ENCODE measurements around the gene CXorf58.
"Not testable (repeated sequence)": the region's sequence is repeated elsewhere in the genome, so short reads cannot be mapped to it uniquely, and the experiment has no call there.

Gene CXorf58, protein sequence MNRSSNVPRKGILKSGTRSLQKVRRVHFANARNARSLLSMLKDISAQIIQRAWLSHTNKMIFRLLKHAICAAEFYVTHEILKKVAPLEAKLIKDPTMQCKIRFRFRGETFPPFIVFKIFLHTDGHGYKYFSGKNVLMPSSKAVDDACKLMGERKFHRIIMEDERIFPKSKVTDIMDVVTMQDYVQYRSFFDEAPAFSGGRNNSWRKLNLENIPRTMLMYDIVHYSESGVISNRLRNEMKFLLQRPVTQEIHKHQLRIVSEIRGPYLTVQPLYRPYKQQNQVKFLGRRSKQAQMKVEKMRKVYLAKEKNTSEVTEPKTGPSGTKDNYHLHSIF

DNA sequence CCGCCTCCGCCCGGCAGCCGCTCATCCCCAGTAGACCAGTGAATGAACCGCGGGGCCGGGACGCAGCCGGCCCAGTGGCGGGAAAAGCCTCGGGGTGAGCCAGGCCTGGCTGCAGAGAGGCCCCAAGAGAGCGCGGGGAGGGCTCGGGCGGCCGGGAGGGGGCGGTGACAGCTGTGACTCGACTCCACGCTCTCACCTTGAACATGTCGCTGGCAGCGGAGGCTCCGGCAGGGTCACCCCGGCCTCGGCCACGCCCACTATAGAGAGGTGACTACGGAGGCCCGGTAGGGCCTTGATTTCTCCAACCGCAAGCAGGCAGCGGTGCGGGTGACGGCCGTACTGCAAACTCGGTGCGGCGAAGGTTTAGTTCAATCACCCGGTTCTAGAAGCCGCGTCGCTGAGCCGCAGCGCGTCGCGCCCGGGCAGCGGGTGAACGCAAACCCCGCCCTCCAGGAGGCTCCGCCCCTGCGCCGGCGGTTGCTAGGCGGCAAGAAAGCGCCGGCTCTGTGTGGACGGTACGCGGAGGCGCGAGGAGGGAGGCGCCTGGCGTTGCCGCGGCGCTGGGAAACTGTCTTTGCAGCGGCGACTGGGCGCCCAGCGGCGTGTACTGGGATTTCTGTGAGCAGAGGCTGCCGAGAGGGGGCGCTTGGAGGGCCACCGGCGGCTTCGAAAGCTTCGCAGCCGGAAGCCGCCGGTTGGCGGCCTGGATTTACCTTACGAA, at the start of gene CXorf58, which contains the start of gene APOO:
CXorf58 (plus strand) TSS at position 509 of the 721 bp plus-strand sequence. CDS start 2,297 bp downstream, outside the sequence.
APOO (minus strand) TSS at position 441 of the 721 bp plus-strand sequence; CDS start at position 205, 236 bp downstream.
- DNase-seq = peak; percentile 80

DNA sequence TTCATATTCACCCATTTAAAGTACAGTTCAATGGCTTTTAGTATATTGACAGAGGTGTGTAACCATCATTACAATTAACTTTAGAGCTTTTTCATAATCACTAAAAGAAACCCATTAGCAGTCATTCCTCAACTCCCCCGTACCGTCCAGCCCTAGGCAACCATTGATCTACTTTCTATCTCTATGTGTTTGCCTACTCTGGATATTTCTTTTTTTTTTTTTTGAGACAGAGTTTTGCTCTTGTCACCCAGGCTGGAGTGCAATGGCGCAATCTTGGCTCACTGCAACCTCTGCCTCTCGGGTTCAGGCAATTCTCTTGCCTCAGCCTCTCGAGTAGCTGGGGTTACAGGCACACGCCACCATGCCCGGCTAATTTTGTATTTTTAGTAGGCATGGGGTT, 48.6 kb upstream of the CXorf58 start:
- DNase-seq = not testable (repeated sequence)

DNA sequence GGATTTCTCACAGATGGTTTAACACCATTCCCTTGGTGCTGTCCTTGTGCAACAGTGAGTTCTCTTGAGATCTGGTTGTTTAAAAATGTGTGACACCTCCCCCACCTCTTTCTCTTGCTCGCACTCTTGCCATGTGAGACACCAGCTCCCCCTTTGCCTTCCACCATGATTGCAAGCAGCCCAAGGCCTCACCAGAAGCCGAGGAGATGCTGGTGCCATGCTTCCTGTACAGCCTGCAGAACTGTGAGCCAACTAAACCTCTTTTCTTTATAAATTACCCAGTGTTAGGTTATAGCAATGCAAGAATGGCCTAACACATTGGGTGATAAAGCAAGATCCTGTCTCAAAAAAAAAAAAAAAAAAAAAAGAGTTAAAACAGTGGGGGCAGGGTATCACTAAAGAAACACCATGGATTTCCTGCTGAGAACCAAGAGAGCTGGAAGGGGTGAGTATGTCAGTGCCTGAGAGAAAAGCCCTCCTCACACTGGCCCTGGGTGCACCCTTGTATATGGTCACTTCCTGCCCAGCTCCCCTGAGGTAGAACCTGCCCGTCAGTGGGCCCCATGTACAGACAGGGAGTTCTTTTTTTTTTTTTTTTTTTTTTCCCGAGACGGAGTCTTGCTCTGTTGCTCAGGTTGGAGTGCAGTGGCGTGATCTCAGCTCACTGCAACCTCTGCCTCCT, 46.5 kb upstream of the CXorf58 start:
- no peak for DNase-seq

DNA sequence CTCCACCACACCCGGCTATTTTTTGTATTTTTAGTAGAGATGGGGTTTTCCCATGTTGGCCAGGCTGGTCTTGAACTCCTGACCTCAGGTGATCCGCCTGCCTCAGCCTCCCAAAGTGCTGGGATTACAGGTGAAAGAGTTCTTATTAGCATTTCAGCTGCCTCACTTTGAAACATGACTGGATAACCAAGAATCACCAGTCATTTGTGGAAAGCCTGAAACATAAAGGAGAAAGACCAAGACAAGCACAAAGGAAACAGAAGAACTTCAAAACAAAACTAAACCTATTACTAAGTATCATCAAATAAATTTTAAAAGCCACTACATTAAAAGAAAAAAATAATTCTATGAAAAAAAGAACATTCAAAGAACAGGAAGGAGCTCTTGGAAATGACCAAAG, 45.9 kb upstream of the CXorf58 start:
- not testable (repeated sequence) for DNase-seq

DNA sequence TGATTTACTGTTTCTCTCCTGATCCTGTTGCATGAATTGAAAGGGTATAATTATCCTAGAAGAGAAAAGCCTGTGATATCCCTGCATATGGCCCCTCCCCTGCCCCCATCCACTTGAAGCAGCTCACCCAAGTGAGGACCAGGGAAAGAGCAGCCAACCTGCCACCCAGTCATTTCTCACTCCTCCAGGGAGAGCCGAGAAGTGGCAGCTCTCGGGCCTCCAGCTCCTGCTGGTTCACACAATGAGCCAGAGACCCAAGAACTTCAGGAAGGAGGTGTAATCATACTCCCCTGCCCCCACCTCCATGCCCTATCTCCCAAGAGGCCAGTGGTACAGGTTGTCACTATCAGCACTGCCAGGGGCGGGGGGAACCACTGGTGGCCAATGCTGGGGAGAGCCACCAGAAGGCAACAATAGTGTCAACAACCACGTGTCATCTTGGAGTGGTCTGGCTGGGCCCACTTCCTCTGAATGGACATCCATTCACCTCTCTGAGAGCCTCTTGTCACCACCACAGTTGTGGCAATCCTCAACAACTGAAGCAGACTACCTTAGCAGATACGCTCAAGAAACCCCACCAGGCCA, 43.0 kb upstream of the CXorf58 start:
- DNase-seq = no peak

DNA sequence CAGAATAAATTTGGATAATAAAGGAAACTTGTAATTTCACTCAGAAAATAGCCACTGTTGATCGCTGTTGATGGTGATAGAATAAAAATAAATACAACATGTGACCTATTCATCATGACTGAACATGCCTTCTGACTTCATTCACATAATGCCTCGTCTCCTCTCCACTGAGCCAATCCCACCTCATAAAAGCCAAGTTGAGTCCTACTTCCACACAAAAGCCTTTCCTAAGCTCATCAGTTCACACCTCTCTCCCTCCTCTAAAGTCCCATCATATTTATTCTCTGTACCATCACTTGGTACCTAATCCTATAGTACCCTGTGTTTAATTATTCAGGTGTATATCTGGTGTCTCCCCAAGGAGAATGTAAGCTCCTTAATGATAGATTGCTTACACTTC, 37.8 kb upstream of the CXorf58 start:
- no peak for DNase-seq

DNA sequence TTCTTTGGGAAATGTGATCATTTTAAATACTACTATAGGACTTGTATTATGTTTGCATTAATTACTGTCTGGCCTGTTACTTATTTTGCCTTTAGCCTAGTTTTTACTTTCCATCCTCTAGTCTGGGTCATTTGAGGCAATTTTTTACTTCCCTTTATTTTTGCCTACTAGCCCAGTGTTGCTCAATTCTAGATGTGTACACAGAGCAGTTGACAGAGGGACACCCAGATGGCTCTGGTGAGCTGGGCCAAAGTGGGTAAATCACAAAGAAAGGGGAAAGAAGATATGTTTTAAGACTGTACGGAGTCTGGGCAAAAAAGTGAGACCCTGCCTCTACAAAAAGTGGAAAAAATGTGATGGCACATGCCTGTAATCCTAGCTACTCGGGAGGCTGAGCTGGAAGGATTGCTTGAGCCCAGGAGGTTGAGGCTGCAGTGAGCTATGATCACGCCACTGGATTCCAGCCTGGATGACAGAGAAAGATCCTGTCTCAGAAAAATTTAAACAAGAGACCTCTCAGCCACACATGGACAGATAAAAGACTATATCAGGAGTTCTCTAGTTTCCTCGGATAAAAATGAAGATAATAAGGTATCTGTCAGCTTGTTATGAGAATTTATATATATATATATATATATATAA, 35.8 kb upstream of the CXorf58 start:
- DNase-seq = no peak

DNA sequence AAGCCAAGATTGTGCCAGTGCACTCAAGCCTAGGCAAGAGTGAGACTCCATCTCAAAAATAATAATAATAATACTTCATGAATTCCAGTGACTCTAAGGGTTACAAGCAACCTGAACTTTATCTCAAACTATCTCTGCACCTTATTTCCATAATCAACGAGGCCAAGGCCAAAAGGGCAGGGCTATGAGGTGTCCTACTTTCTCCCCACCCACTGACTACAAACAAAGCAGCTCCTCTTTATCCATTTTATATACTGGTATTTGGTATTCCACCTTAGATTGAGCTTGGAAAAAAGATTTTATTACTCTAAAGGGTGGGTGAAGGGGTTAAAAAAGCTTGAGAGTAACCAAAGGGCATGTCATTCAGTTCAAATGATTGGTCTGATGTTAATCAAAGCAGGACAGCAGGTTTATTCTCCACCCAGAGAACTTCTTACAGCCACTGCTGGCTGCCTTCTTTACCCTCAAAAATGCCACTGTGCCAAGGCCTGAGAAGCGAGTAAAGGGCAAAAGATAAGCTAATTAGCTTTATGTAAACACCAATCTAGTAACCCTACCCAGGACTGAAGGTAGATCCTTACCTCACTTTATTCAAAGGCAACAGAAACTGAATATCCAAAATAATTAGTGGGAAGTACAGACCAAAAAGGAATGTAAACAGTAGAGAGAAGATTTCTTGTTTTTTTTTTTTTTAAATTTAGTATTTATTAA, 28.3 kb upstream of the CXorf58 start:
- DNase-seq = no peak

DNA sequence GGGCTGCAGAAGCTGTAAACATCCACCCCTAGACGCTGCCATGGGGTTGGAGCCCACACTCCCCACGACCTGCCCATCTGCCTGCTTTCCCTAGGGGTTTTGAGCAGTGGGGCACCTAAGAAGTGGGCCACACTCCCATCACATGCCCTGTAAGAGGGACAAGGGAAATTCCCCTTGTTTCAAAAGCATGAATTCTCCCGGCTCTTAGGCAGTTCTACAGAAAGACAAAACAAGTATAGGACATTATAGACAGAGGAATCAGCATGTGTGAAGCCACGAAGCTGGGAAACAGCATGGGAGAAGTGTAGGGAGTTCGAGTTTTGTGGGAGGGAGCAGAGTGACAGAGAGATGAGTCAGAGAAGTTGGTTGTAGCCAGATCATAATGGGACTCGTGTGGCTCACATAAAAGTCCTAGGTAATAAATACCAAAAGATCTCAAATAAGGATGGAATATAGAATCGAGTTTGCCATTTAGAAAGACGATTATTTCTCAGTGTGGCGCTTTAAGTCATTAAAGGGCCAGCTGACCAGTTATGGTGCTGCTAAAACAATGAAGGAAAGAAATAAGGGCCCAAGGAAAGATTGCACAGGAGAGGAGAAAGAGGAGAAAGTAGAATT, 24.0 kb upstream of the CXorf58 start:
- no peak for DNase-seq

DNA sequence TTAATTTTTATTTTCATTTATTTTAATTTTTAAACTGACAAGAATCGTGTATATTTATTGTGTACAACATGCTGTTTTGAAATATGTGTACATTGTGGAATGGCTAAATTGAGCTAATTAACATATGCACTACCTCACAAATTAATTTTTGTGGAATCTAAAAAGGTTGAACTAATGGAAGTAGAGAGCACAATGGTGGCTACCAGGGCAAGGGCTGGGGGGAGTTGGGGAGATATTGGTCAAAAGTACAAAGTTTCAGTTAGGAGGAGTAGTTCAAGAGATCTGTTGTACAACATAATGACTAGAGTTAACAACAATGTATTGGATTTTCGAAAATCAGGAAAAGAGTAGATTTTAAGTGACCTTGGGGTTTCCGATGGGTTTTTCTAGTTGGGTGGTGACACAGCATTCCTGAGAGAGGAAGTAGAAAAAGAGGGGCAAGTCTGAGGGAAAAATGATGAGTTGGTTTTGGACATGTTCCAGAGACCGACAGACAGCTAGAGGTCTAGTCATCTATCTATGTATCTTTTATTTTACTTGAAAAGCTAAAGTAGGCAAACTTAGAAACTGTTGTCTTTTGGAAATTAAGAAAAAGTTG, 23.3 kb upstream of the CXorf58 start:
- DNase-seq = no peak

DNA sequence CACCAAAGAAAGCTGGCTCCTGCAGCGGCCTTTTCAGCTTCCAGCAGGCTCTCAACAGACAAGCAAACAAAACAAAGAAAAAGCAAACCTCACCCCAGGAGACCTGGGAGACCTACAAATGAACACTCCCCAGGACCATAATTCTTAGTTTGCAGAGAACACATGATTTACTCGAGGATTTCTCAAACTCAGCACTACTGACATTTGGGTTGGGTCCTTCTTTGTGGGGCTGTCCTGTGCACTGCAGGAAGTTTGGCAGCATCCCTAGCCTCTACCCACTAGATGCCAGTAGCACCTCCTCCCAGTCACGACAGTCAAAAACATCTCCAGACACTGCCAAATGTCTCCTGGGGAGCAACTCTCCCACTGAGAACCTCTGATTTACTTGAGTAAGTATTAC, 22.0 kb upstream of the CXorf58 start:
- DNase-seq = no peak

DNA sequence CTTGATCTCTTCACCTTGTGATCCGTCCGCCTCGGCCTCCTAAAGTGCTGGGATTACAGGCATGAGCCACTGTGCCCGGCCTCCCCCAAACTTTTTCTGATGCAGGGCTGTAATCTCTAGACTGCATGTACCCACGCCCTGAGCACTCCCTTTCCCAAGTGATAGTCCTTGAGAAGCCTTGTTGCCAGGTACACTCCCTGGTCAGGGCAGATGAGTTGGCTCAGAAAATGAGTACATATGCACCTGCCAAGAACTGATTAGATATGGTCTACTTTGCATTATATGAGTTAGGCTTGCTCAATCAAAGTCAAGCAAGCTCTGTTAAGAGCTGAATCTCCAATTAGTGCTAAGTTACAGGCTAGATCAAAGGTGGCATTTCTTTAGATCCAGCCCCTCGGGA, 20.4 kb upstream of the CXorf58 start:
- DNase-seq = no peak

DNA sequence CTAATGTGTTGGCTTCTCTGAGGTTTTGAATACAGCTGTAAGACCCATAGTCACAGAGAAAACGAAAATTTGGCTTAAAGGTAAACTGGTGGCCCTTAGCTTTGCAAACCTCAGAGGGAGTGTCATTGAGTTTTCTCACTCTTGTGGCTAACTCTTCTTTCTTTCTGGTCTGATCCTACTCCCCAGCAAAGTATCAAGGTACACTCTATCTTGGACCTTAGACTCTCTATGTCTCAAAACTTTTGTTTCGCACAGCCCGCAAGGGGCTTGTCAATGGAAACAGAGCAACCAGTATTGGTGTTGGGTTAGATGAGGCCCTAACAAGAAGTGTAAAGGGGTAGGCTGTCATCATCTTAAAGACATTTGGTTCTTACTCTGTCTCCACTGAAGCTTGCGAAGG, 19.9 kb upstream of the CXorf58 start:
- DNase-seq = no peak

DNA sequence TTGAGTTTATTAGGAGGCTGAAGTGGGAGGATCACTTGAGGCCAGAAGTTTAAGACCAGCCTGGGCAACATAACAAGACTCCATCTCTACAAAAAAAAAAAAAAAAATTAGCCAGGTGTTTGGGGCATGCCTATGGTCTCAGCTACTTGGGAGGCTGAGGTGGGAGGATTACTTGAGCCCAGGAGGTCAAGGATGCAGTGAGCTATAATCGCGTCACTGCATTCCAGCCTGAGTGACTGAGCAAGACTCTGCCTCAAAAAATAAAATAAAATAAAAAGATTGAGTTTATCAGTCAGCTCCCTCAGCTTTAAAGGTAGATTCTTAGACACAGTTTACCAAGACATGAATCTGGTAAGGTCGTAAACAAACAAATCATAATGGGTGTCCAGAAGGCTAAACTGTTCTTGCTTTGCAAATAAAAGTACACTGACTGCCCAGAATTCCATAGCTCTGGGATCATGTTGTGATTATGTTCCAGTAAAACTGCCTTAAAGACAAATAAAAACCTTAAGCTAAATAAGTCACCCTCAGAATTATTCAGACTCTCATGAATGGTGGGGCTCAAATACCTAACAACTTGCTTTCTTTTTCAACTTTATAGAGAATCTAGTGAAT, 18.8 kb upstream of the CXorf58 start:
- DNase-seq = no peak

DNA sequence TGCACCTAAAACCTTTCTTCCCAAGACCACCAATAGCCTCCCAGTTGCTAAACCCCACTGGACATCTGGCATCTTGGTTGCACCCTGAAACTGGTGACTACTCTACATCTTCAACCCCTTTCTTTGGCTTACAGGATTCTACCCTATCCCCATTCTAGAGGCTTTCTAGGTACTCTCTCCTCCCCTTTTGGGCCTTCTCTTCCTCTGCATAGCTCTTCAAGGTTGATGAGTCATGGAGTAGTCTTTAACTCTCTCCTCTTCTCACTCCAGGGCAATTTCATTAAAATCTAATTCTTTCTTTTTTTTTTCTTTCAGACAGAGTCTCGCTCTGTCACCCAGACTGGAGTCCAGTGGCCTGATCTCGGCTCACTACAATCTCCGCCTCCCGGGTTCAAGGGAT, 16.9 kb upstream of the CXorf58 start:
- DNase-seq = no peak

DNA sequence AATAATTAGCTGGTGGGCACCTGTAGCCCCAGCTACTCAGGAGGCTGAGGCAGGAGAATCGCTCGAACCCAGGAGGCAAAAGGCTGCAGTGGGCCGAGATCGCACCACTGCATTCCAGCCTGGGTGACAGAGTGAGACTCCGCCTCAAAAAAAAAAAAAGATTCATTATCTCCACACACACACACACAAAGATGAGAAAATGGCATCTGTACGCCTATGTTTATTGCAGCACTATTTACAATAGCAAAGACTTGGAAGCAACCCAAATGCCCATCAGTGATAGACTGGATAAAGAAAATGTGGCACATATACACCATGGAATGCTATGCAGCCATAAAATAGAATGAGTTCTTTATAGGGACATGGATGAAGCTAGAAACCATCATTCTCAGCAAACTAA, 12.8 kb upstream of the CXorf58 start:
- DNase-seq = not testable (repeated sequence)

DNA sequence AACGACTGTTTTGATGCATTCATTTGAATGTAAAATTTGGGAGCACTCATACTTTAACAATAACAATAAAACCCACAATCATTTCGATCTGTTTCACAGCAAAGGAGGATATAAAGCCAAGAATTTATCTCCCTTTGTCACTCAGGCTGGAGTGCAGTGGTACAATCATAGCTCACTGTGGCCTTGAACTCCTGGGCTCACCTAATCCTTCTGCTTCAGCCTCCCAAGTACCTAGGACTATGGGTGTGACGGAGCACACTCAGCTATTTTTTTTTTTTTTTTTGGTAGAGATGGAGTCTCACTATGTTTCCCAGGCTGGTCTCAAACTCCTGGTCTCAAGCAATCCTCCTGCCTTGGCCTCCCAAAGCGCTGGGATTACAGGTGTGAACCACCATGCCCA, 11.3 kb upstream of the CXorf58 start:
- not testable (repeated sequence) for DNase-seq

DNA sequence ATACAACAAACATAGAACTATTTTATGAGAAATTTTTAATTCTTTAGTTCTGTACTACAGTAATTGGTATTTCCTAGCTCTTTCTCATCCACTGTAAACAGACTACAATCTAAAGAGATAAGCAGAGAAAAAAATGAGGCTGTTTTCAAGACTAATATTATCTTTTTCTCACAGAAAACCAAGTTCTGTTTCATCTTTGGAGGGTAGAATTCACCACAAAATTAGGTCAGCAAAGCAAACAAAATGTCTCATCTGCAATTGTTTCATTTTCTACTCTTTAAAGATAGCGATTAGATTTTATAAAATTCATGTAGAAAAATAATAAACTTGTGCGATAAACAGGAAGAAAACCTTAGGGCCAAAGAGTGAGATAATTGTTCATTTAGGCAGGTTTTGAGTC, 10.8 kb upstream of the CXorf58 start:
- DNase-seq = no peak

DNA sequence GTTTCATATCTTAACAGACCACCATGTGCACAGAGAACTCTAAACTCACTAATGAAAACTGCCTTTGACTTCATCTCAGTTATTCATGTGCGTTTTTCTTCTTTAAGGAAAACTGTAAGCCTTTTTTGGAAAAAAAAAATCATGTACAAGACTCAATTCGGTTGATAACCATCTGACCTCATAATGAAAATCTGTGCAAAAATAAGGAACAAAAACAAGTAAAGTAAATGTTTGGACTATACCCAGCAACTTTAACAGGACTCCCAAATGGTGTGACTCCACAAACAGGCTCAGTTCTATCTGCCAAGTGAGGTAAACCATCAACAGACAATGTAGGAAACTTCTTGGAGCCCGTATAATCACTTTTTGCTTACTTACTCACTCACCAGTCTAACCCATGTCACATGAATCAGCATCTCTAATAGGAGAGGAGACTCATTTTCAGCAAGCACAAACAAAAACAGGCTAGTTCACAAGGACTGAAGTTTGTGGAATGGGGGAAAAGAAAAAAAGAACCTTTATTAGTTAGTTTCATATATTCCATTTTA, 9.3 kb upstream of the CXorf58 start:
- DNase-seq = no peak

DNA sequence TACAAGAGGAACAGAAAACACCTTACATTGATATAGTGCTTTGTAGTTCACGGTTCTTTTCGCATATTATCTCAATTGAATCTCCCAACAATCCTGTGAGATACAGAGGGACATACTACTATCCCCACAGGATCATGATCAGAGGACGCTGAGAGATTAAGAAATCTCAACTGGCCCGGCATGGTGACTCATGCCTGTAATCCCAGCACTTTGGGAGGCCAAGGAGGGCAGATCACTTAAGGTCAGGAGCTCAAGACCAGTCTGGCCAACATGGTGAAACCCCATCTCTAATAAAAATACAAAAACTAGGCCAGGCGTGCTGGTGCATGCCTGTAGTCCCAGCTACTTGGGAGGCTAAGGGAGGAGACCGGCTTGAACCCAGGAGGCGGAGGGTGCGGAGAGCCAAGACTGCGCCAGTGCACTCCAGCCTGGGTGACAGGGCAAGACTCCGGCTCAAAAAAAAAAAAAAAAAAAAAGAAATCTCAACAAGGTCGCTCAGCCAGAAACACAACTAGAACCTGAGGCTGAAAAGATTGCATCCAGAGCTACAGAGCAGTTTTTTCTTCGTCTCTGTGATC, 7.5 kb upstream of the CXorf58 start:
- no peak for DNase-seq
